Neural progenitor cell (in vitro differentiated cells): ENCODE results near the gene GRID1. TPM values are rescaled to one million over a fixed set of nuclear protein-coding genes. Genes with fewer than 3 reads are reported as not detected.
"Not testable (repeated sequence)": the region's sequence is repeated elsewhere in the genome, so short reads cannot be mapped to it uniquely, and the experiment has no call there.

Experiments used
- DNase-seq: peaks from one replicate; pipeline ENCODE4 v3.0.0-alpha.2; 2016; ENCODE audit warnings: low spot score
- H2AFZ ChIP-seq: fragments of 200-600 bp; sonication (generic); replicated peaks from 2 replicates; pipeline ENCODE4 v1.6.1; 2016; ENCODE audit warnings: antibody characterized with exemption
- H3F3A ChIP-seq: fragments of 200-600 bp; sonication (generic); 2 replicates; pipeline ENCODE4 v1.6.1; 2016; ENCODE audit warnings: antibody characterized with exemption, low read depth
- H3K27ac ChIP-seq: fragments of 200-600 bp; sonication (generic); 2 replicates; pipeline ENCODE4 v1.5.1; 2016; ENCODE audit warnings: mild to moderate bottlenecking
- H3K27me3 ChIP-seq: fragments of 200-600 bp; sonication (generic); 2 replicates; pipeline ENCODE4 v1.6.1; 2016; ENCODE audit warnings: mild to moderate bottlenecking, moderate library complexity
- H3K36me3 ChIP-seq: fragments of 200-600 bp; sonication (generic); 2 replicates; pipeline ENCODE4 v1.5.1; 2016
- H3K4me1 ChIP-seq: fragments of 200-600 bp; sonication (generic); 2 replicates; pipeline ENCODE4 v1.6.1; 2016; ENCODE audit warnings: mixed run types
- H3K4me2 ChIP-seq: fragments of 200-600 bp; sonication (generic); 2 replicates; pipeline ENCODE4 v1.6.1; 2016
- H3K4me3 ChIP-seq: fragments of 200-600 bp; sonication (generic); 2 replicates; pipeline ENCODE4 v1.5.1; 2016
- H3K79me2 ChIP-seq: fragments of 200-600 bp; sonication (generic); 2 replicates; pipeline ENCODE4 v1.6.1; 2016; ENCODE audit warnings: low read depth
- H3K9ac ChIP-seq: fragments of 200-600 bp; sonication (generic); 2 replicates; pipeline ENCODE4 v1.6.1; 2016
- H3K9me3 ChIP-seq: fragments of 200-600 bp; sonication (generic); 2 replicates; pipeline ENCODE4 v1.5.1; 2016; ENCODE audit warnings: low read depth
- H4K20me1 ChIP-seq: fragments of 200-600 bp; sonication (generic); 2 replicates; pipeline ENCODE4 v1.6.1; 2016; ENCODE audit warnings: low read depth
- H3K27ac Mint-ChIP-seq: 3 replicates; pipeline ENCODE4 v1.8.0; 2021; ENCODE audit warnings: mixed read lengths
- H3K27me3 Mint-ChIP-seq: 2 replicates; pipeline ENCODE4 v1.8.0; 2022; ENCODE audit warnings: low read depth, mild to moderate bottlenecking, inconsistent platforms, moderate library complexity, mixed read lengths; ENCODE audit not compliant: insufficient read depth
- H3K36me3 Mint-ChIP-seq: 3 replicates; pipeline ENCODE4 v1.8.0; 2021; ENCODE audit warnings: mixed read lengths
- H3K4me1 Mint-ChIP-seq: 3 replicates; pipeline ENCODE4 v1.8.0; 2021; ENCODE audit warnings: mixed read lengths
- H3K4me3 Mint-ChIP-seq: 3 replicates; pipeline ENCODE4 v1.8.0; 2021; ENCODE audit warnings: mild to moderate bottlenecking, moderate library complexity, mixed read lengths
- H3K9me3 Mint-ChIP-seq: 3 replicates; pipeline ENCODE4 v1.8.0; 2020; ENCODE audit warnings: mixed read lengths
- EZH2 ChIP-seq: fragments of 200-600 bp; sonication (generic); IDR thresholded peaks from 2 replicates; pipeline ENCODE4 v1.6.1; 2017; ENCODE audit warnings: antibody characterized with exemption, mild to moderate bottlenecking, moderate library complexity
- EZH2phosphoT487 ChIP-seq: fragments of 200-600 bp; sonication (generic); IDR thresholded peaks from 2 replicates; pipeline ENCODE4 v1.6.1; 2017; ENCODE audit warnings: antibody characterized with exemption
- total RNA-seq: library from RNA; depleted of rRNA; stranded (reverse); fragments of >200 nt; gene quantifications from 2 replicates; pipeline ENCODE4 v1.2.3, GENCODE V29; 2015; ENCODE audit warnings: low replicate concordance
- TF ChIP-seq, protein P1 (sequence below): fragments of 200-600 bp; sonication (generic); IDR thresholded peaks from 2 replicates; pipeline ENCODE4 v1.5.1; 2017; ENCODE audit warnings: antibody characterized with exemption, mild to moderate bottlenecking

Gene GRID1
- total RNA-seq, 1 donor from 2014 or later, result not detected

DNA sequence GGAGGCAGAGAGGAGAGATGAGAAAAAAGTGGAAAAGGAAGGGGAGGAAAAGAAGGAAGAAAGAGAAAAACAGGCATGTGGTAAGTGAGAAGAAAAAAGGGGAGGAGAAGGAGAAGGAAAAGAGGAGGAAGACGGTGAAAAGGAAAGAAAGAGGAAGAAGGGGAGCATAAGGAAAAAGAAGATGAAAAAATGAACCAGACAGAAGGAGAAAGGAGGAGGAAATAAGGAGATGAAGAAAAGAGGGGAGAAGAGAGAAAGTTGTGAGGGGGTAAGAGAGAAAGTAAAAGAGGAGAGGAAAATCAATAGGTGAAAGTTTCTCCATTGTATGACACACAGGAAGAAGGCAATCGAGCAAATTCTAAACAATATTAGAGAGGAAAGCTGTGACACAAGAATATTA is 663.8 kb downstream of the GRID1 start:
- no peaks in the 10 kb centered on the region for H3K36me3 Mint-ChIP-seq
- no peak overlapping the region for H3K4me3 ChIP-seq
- DNase-seq, result no peak
- no peaks in the 10 kb centered on the region for H3K9me3 ChIP-seq
- H3K27me3 Mint-ChIP-seq, result no peaks in the 10 kb centered on the region
- no peaks in the 10 kb centered on the region for H3K27me3 ChIP-seq
- H3K9ac ChIP-seq, result no peak overlapping the region
- no peak overlapping the region for H3K4me3 Mint-ChIP-seq
- H3K27ac Mint-ChIP-seq, result no peak overlapping the region
- no peaks in the 10 kb centered on the region for H3F3A ChIP-seq
- H3K27ac ChIP-seq, result no peak overlapping the region
- H3K4me2 ChIP-seq, result no peak overlapping the region
- H3K79me2 ChIP-seq, result no peaks in the 10 kb centered on the region
- H3K4me1 ChIP-seq, result no peaks in the 10 kb centered on the region
- no peaks in the 10 kb centered on the region for H3K4me1 Mint-ChIP-seq
- no peaks in the 10 kb centered on the region for H3K9me3 Mint-ChIP-seq
- no peaks in the 10 kb centered on the region for H3K36me3 ChIP-seq
- no peak for TF ChIP-seq EZH2
- TF ChIP-seq EZH2phosphoT487, result no peak
- TF ChIP-seq, protein P1, sequence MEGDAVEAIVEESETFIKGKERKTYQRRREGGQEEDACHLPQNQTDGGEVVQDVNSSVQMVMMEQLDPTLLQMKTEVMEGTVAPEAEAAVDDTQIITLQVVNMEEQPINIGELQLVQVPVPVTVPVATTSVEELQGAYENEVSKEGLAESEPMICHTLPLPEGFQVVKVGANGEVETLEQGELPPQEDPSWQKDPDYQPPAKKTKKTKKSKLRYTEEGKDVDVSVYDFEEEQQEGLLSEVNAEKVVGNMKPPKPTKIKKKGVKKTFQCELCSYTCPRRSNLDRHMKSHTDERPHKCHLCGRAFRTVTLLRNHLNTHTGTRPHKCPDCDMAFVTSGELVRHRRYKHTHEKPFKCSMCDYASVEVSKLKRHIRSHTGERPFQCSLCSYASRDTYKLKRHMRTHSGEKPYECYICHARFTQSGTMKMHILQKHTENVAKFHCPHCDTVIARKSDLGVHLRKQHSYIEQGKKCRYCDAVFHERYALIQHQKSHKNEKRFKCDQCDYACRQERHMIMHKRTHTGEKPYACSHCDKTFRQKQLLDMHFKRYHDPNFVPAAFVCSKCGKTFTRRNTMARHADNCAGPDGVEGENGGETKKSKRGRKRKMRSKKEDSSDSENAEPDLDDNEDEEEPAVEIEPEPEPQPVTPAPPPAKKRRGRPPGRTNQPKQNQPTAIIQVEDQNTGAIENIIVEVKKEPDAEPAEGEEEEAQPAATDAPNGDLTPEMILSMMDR, result no peak
- no peaks in the 10 kb centered on the region for H4K20me1 ChIP-seq
- no peak overlapping the region for H2AFZ ChIP-seq

DNA sequence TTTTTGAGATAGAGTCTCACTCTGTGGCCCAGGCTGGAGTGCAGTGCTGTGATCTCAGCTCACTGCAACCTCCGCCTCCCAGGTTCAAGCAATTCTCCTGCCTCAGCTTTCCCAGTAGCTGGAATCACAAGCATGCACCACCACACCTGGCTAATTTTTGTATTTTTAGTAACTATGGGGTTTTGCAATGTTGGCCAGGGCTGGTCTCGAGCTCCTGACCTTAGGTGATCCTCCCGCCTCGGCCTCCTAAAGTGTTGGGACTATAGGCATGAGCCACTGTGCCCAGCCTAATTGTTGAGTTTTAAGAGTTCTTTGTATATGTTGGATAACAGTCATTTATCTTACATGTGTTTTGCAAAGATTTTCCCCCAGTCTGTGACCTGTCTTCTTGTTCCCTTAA is 667.5 kb downstream of the GRID1 start:
- DNase-seq, H2AFZ ChIP-seq, H3K27ac Mint-ChIP-seq, H3K9me3 ChIP-seq, H3K4me3 ChIP-seq, H3K4me1 Mint-ChIP-seq, H3K27me3 ChIP-seq, H3K36me3 Mint-ChIP-seq, H4K20me1 ChIP-seq, H3K4me2 ChIP-seq, H3F3A ChIP-seq, H3K36me3 ChIP-seq, H3K9me3 Mint-ChIP-seq, H3K9ac ChIP-seq, H3K4me3 Mint-ChIP-seq, H3K27ac ChIP-seq, H3K4me1 ChIP-seq, H3K27me3 Mint-ChIP-seq, H3K79me2 ChIP-seq: not testable (repeated sequence)

DNA sequence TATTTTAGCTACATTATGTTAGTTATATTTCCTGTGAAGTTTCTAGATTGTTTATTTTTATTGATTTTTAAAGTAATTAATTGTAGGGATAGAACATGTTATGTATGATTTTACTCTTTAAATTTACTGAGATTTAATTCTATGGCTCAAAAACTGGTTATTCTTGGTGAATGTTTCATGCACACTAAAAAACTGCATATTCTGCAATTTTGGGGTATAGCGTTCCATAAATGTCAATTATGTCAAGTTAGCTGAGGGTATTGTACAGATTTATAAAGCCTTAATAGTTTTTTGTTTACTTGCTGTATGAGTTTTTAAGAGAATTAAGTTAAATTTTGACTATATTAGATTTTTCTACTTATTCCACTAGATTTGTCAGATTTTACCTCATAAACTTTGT is 669.7 kb downstream of the GRID1 start:
- no peaks in the 10 kb centered on the region for H3K27me3 ChIP-seq
- H3K4me3 ChIP-seq, result no peak overlapping the region
- no peak for DNase-seq
- H3K4me2 ChIP-seq, result no peak overlapping the region
- H3K36me3 Mint-ChIP-seq, result no peaks in the 10 kb centered on the region
- H4K20me1 ChIP-seq, result no peaks in the 10 kb centered on the region
- H3F3A ChIP-seq, result no peaks in the 10 kb centered on the region
- no peaks in the 10 kb centered on the region for H3K79me2 ChIP-seq
- H3K27ac Mint-ChIP-seq, result no peak overlapping the region
- no peak overlapping the region for H3K27ac ChIP-seq
- peaks cover 4% of the 10 kb centered on the region for H3K9me3 Mint-ChIP-seq
- no peak overlapping the region for H2AFZ ChIP-seq
- H3K4me1 ChIP-seq, result no peaks in the 10 kb centered on the region
- H3K27me3 Mint-ChIP-seq, result no peaks in the 10 kb centered on the region
- no peak overlapping the region for H3K4me3 Mint-ChIP-seq
- TF ChIP-seq, protein P1, result no peak
- TF ChIP-seq EZH2phosphoT487, result no peak
- no peak for TF ChIP-seq EZH2
- H3K36me3 ChIP-seq, result no peaks in the 10 kb centered on the region
- no peaks in the 10 kb centered on the region for H3K4me1 Mint-ChIP-seq
- H3K9ac ChIP-seq, result no peak overlapping the region
- H3K9me3 ChIP-seq, result no peaks in the 10 kb centered on the region

DNA sequence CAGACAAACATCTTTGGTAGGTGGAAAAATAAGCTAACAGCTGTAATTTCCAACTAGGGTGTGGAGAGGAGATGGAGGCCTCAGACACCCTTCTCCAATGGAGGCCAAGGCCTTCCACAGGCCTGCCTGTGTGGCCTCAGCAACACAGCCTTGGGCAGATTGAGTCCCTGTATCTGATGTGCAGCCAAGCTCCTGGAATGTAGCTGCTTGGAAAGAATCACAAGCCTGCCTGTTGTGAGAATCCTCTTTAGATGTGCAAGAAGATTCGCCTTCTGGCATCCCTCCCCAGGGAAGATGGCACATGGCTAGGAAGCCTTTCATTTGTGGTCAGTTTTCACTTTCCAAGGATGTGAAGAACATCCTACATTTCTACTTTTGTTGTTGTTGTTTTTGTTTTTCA is 684.0 kb downstream of the GRID1 start:
- Mint-ChIP-seq H3K4me3 (no peak overlapping the region), H3K4me1 (peaks cover 21% of the 10 kb centered on the region), H3K27me3 (peaks cover 3% of the 10 kb centered on the region), H3K36me3 (no peaks in the 10 kb centered on the region), H3K27ac (no peak overlapping the region), H3K9me3 (peaks cover 2% of the 10 kb centered on the region)
- Histone ChIP-seq H3K4me1 (no peaks in the 10 kb centered on the region), H3K9ac (no peak overlapping the region), H3K36me3 (no peaks in the 10 kb centered on the region), H3K27ac (no peak overlapping the region), H3K9me3 (no peaks in the 10 kb centered on the region), H3K27me3 (no peaks in the 10 kb centered on the region), H3K79me2 (no peaks in the 10 kb centered on the region), H3K4me2 (no peak overlapping the region), H3K4me3 (no peak overlapping the region), H3F3A (no peaks in the 10 kb centered on the region), H4K20me1 (no peaks in the 10 kb centered on the region), H2AFZ (no peak overlapping the region)
- TF ChIP-seq EZH2phosphoT487, result no peak
- TF ChIP-seq EZH2, result no peak
- TF ChIP-seq, protein P1, result no peak
- DNase-seq, result no peak
